DOHH2 (cell line): Measurements from ENCODE around the gene P3H1.

ENCODE experiments used
- H3F3A ChIP-seq: fragments of 200-600 bp; sonication (generic), shearing (Covaris generic); 2 replicates; pipeline ENCODE4 v1.6.0; 2016; ENCODE audit warnings: antibody characterized with exemption, mild to moderate bottlenecking; ENCODE audit not compliant: control insufficient read depth, insufficient read depth
- H3K27ac ChIP-seq: fragments of 200-600 bp; sonication (generic); 2 replicates; pipeline ENCODE4 v1.5.1; 2014; ENCODE audit warnings: low read depth, mild to moderate bottlenecking, low read length, moderate library complexity
- H3K27me3 ChIP-seq: fragments of 200-600 bp; sonication (generic); 2 replicates; pipeline ENCODE4 v1.6.1; 2014; ENCODE audit warnings: mild to moderate bottlenecking, low read length, mixed read lengths; ENCODE audit not compliant: control insufficient read depth
- H3K36me3 ChIP-seq: fragments of 200-600 bp; sonication (generic); 2 replicates; pipeline ENCODE4 v1.6.1; 2014; ENCODE audit warnings: mild to moderate bottlenecking, low read length, moderate library complexity, mixed read lengths; ENCODE audit not compliant: control insufficient read depth
- H3K4me1 ChIP-seq: fragments of 200-600 bp; sonication (generic); 2 replicates; pipeline ENCODE4 v1.6.1; 2014; ENCODE audit warnings: mild to moderate bottlenecking, low read length, mixed read lengths; ENCODE audit not compliant: control insufficient read depth
- H3K4me2 ChIP-seq: fragments of 200-600 bp; sonication (generic); 2 replicates; pipeline ENCODE4 v1.6.0; 2014; ENCODE audit warnings: mild to moderate bottlenecking, low read length, moderate library complexity
- H3K4me3 ChIP-seq: fragments of 200-600 bp; sonication (generic); 2 replicates; pipeline ENCODE4 v1.5.1; 2014; ENCODE audit warnings: mild to moderate bottlenecking, low read length, mixed read lengths
- H3K79me2 ChIP-seq: fragments of 200-600 bp; sonication (generic); 2 replicates; pipeline ENCODE4 v1.6.1; 2014; ENCODE audit warnings: mild to moderate bottlenecking, low read length, mixed read lengths; ENCODE audit not compliant: control insufficient read depth
- H3K9me2 ChIP-seq: fragments of 200-600 bp; sonication (generic); replicated peaks from 2 replicates; pipeline ENCODE4 v1.6.1; 2014; ENCODE audit warnings: mild to moderate bottlenecking, low read length, mixed read lengths; ENCODE audit not compliant: control insufficient read depth
- H3K9me3 ChIP-seq: fragments of 200-600 bp; sonication (generic); 2 replicates; pipeline ENCODE4 v1.6.1; 2014; ENCODE audit warnings: antibody characterized with exemption, low read length, mixed read lengths; ENCODE audit not compliant: control insufficient read depth, insufficient read depth
- H4K20me1 ChIP-seq: fragments of 200-600 bp; sonication (generic); 2 replicates; pipeline ENCODE4 v1.6.0; 2014; ENCODE audit warnings: low read depth, mild to moderate bottlenecking, antibody characterized with exemption, low read length, moderate library complexity; ENCODE audit not compliant: control insufficient read depth, insufficient read depth
- EZH2phosphoT487 ChIP-seq: fragments of 200-600 bp; sonication (generic); IDR thresholded peaks from 2 replicates; pipeline ENCODE4 v1.6.1; 2017; ENCODE audit warnings: borderline replicate concordance, mild to moderate bottlenecking, antibody characterized with exemption, low read length, moderate library complexity, mixed read lengths
- TF ChIP-seq, protein P1 (sequence below): fragments of 200-600 bp; sonication (generic); IDR thresholded peaks from one replicate; pipeline ENCODE4 v1.5.1; 2014; ENCODE audit warnings: antibody characterized with exemption, mild to moderate bottlenecking, low read depth, low read length; ENCODE audit not compliant: poor library complexity, severe bottlenecking

Gene P3H1

DNA sequence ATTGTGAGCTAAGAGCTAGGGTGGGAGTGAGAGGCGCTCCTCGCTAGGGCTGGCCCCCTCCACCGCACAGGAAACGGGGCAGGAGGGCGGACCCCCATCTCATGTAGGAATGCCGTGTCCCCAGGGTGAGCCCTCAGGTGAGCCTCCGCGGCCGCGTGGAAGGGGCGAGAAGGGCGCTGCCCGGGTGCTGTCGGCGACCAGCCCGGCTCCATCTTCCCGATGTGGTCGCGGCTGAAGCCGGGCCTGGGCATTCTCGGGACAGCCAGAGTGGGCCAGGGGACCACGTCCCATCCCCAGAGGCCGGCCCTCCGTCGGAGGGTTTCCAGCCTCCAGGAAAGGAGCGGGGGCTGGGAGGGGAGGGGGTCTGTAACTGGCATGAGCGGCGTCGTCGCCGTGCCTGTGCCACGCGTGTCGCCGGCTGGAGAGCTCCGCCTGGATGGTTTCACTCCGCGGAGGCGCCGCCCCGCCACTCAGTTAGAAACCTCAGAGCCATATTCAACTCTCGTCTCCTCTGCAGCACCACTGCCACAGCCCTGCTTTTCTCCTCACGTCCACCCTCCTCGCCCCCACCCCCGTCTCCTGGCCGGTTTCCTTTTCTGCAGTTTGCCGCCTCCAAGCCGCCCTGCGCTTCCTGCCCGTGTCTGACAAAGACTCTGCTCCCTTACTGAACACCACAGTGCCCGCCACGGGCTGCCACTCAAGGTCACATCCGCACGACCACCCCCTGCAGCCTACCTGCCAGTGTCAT is 18.3 kb upstream of the P3H1 start, which contains the start of gene TMEM269:
Gene TMEM269 (plus strand): TSS at position 46 of the 748 bp plus-strand sequence. CDS start 4,903 bp downstream, outside the sequence.
- Histone ChIP-seq H3K79me2 (no peaks in the 10 kb centered on the region), H3K36me3 (peaks cover 10% of the 10 kb centered on the region), H3K27me3 (no peaks in the 10 kb centered on the region), H3K4me3 (no peak within 1 kb of the TSS), H3F3A (no peaks in the 10 kb centered on the region), H4K20me1 (no peaks in the 10 kb centered on the region), H3K9me2 (no peaks in the 10 kb centered on the region), H3K4me2 (no peak within 1 kb of the TSS), H3K27ac (no peak within 1 kb of the TSS), H3K9me3 (no peaks in the 10 kb centered on the region), H3K4me1 (no peaks in the 10 kb centered on the region)
- TF ChIP-seq, protein P1, sequence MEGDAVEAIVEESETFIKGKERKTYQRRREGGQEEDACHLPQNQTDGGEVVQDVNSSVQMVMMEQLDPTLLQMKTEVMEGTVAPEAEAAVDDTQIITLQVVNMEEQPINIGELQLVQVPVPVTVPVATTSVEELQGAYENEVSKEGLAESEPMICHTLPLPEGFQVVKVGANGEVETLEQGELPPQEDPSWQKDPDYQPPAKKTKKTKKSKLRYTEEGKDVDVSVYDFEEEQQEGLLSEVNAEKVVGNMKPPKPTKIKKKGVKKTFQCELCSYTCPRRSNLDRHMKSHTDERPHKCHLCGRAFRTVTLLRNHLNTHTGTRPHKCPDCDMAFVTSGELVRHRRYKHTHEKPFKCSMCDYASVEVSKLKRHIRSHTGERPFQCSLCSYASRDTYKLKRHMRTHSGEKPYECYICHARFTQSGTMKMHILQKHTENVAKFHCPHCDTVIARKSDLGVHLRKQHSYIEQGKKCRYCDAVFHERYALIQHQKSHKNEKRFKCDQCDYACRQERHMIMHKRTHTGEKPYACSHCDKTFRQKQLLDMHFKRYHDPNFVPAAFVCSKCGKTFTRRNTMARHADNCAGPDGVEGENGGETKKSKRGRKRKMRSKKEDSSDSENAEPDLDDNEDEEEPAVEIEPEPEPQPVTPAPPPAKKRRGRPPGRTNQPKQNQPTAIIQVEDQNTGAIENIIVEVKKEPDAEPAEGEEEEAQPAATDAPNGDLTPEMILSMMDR: no peak
- TF ChIP-seq EZH2phosphoT487: no peak

DNA sequence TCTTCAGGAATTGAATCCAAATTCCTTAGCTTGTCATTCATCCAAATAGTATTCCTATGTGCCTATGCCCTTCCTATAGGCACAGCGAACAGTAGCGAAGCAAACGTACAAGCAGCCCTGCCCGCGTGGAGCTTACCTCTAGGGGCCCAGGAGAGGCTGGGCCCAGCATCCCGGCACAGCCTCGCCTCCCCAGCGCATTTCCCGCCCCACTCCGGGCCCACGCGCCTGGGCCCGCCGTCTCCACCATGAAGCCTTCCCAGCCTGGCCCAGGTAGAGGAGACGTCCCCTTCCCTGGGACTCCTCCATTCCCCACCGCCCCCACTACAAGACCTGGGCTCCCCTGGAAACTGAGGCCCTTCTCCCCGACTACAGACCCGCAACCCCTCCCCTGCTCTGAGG is 17.7 kb upstream of the P3H1 start:
- TF ChIP-seq, protein P1: no peak
- TF ChIP-seq EZH2phosphoT487: no peak

DNA sequence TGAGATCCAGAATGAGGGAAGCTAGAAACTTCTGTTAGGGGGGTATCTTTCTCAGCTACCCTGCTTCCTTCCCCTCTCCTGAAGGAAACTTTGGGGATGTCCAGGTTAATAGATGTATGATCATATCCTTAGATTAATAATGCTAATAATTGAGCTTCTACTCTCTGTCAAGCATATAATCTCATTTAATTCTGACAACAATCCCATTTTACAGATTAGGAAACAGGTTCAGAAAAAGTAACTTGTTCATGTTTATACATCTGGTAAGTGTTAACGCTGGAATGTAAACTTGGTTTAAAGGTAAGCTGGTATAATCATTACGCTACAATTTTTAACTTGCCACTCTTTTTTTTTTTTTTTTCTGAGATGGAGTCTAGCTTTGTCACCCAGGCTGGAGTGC is 16.3 kb upstream of the P3H1 start:
- Histone ChIP-seq H3K4me2 (no peak overlapping the region), H3K27me3 (no peaks in the 10 kb centered on the region), H3K4me3 (no peak overlapping the region), H3K4me1 (no peaks in the 10 kb centered on the region), H3K9me3 (no peaks in the 10 kb centered on the region), H3K36me3 (peaks cover 24% of the 10 kb centered on the region), H3K27ac (no peak overlapping the region), H3F3A (no peaks in the 10 kb centered on the region), H4K20me1 (no peaks in the 10 kb centered on the region), H3K9me2 (no peaks in the 10 kb centered on the region), H3K79me2 (no peaks in the 10 kb centered on the region)
- TF ChIP-seq, protein P1: no peak
- TF ChIP-seq EZH2phosphoT487: no peak

More for the DNA sequence above, 17.7 kb upstream of the P3H1 start:
- Histone ChIP-seq H3K9me3 (no peaks in the 10 kb centered on the region), H3F3A (no peaks in the 10 kb centered on the region), H3K4me1 (no peaks in the 10 kb centered on the region), H3K4me3 (no peak overlapping the region), H3K9me2 (no peaks in the 10 kb centered on the region), H4K20me1 (no peaks in the 10 kb centered on the region), H3K79me2 (no peaks in the 10 kb centered on the region), H3K36me3 (peaks cover 15% of the 10 kb centered on the region), H3K4me2 (no peak overlapping the region), H3K27me3 (no peaks in the 10 kb centered on the region), H3K27ac (no peak overlapping the region)
